Endothelial cell of umbilical vein (primary cell): ENCODE results near the gene SYCP2. TPM values are rescaled to one million over a fixed set of nuclear protein-coding genes. Genes with fewer than 3 reads are reported as not detected.

Experiments used
- BruUV-seq: library from RNA; stranded (reverse); fragments of 400-500 nt; replicated peaks from 2 replicates; lab custom pipeline; 2021; lab: Mats Ljungman, UMichigan
- CTCF ChIA-PET: fragments of 300-600, 350-600 bp; sonication (Branson Sonifier 250); formaldehyde crosslinking; loops from one replicate; lab custom pipeline; 2021; ENCODE audit warnings: antibody characterized with exemption, inconsistent platforms; lab: Charles Lee
- POLR2A ChIA-PET: fragments of 300-600, 350-600 bp; sonication (Branson Sonifier 250); formaldehyde crosslinking; loops from one replicate; lab custom pipeline; 2021; ENCODE audit warnings: antibody characterized with exemption, inconsistent platforms; lab: Charles Lee
- DNase-seq: peaks from one replicate; pipeline ENCODE4 v3.0.0-alpha.2; 2011; ENCODE audit warnings: low read depth, low spot score
- FAIRE-seq: peaks from 2 replicates; lab custom pipeline; 2011; peaks lifted over from hg19 to GRCh38; lab: Jason Lieb, UNC
- H2AFZ ChIP-seq: 2 replicates; pipeline ENCODE4 v1.6.0; 2012; ENCODE audit warnings: low read depth, low read length, control low read depth, inconsistent platforms
- H3K27ac ChIP-seq: 2 replicates; pipeline ENCODE4 v1.5.1; 2011; ENCODE audit warnings: low read depth, mild to moderate bottlenecking, control low read depth, low read length, moderate library complexity; ENCODE audit not compliant: insufficient read depth
- H3K27me3 ChIP-seq, 2 experiments: 2 replicates each; pipeline versions ENCODE4 v1.6.0 to v1.6.1; 2011; ENCODE audit warnings: low read length in 2 of 2, mixed read lengths in 1 of 2; ENCODE audit not compliant: control insufficient read depth in 2 of 2, insufficient read depth in 2 of 2
- H3K36me3 ChIP-seq, 2 experiments: 2 replicates in 1 of 2; 3 replicates in 1 of 2; pipeline ENCODE4 v1.5.1; 2011; ENCODE audit warnings: low read length in 2 of 2, mild to moderate bottlenecking in 1 of 2, moderate library complexity in 1 of 2; ENCODE audit not compliant: control insufficient read depth in 2 of 2, insufficient read depth in 2 of 2; ENCODE audit errors: extremely low read depth in 1 of 2
- H3K4me1 ChIP-seq: 3 replicates; pipeline ENCODE4 v1.5.1; 2011; ENCODE audit warnings: mild to moderate bottlenecking, low read length; ENCODE audit not compliant: control insufficient read depth, insufficient read depth; ENCODE audit errors: extremely low read depth
- H3K4me2 ChIP-seq: 2 replicates; pipeline ENCODE4 v1.6.1; 2011; ENCODE audit warnings: low read length, control low read depth, mixed read lengths; ENCODE audit not compliant: insufficient read depth
- H3K4me3 ChIP-seq, 3 experiments: fragments of 200-600 bp in 1 of 3; sonication (generic), shearing (Covaris generic) in 1 of 3; replicated peaks in 1 of 3; 2 replicates each; pipeline ENCODE4 v1.5.1; 2011 to 2016; ENCODE audit warnings: control low read depth in 3 of 3, low read length in 3 of 3, mild to moderate bottlenecking in 2 of 3, inconsistent platforms in 1 of 3, low read depth in 1 of 3, moderate library complexity in 1 of 3; ENCODE audit not compliant: insufficient read depth in 1 of 3
- H3K79me2 ChIP-seq: 2 replicates; pipeline ENCODE4 v1.6.0; 2012; ENCODE audit warnings: low read length, inconsistent platforms; ENCODE audit not compliant: control insufficient read depth, insufficient read depth
- H3K9ac ChIP-seq: replicated peaks from 2 replicates; pipeline ENCODE3; 2011; ENCODE audit warnings: low read length, control low read depth; ENCODE audit not compliant: insufficient read depth; ENCODE audit errors: extremely low read depth
- H3K9me1 ChIP-seq: replicated peaks from 3 replicates; pipeline ENCODE4 v1.6.0; 2011; ENCODE audit warnings: mild to moderate bottlenecking, low read length; ENCODE audit not compliant: control insufficient read depth, insufficient read depth; ENCODE audit errors: extremely low read depth
- H3K9me3 ChIP-seq: replicated peaks from 2 replicates; pipeline ENCODE4 v1.5.1; 2012; ENCODE audit warnings: low read length, inconsistent platforms; ENCODE audit not compliant: control insufficient read depth, insufficient read depth
- H4K20me1 ChIP-seq: replicated peaks from 2 replicates; pipeline ENCODE3; 2011; ENCODE audit warnings: mild to moderate bottlenecking, low read length; ENCODE audit not compliant: control insufficient read depth, insufficient read depth; ENCODE audit errors: extremely low read depth
- EZH2 ChIP-seq: IDR thresholded peaks from 2 replicates; pipeline ENCODE4 v1.6.1; 2012; ENCODE audit warnings: borderline replicate concordance, low read depth, mild to moderate bottlenecking, moderate library complexity, low read length, inconsistent platforms; ENCODE audit not compliant: severe bottlenecking
- FOS ChIP-seq: IDR thresholded peaks from 2 replicates; pipeline ENCODE4 v1.6.1; 2011; ENCODE audit warnings: mild to moderate bottlenecking, low read length, moderate library complexity, borderline replicate concordance; ENCODE audit not compliant: insufficient read depth
- GATA2 ChIP-seq: IDR thresholded peaks from 2 replicates; pipeline ENCODE4 v1.7.0; 2011; ENCODE audit warnings: low read depth, mild to moderate bottlenecking, moderate library complexity, mixed read lengths, low read length; ENCODE audit not compliant: insufficient read length, insufficient read depth
- JUN ChIP-seq: IDR thresholded peaks from 2 replicates; pipeline ENCODE4 v1.6.1; 2011; ENCODE audit warnings: borderline replicate concordance, low read depth; ENCODE audit not compliant: insufficient read length, insufficient read depth
- MYC ChIP-seq: IDR thresholded peaks from one replicate; pipeline ENCODE4 v1.6.1; 2011; ENCODE audit warnings: mild to moderate bottlenecking, low read depth, low read length
- POLR2A ChIP-seq: IDR thresholded peaks from 2 replicates; pipeline ENCODE4 v1.6.1; 2012; ENCODE audit warnings: low read depth, mild to moderate bottlenecking, control low read depth, low read length
- POLR2AphosphoS5 ChIP-seq: IDR thresholded peaks from 2 replicates; pipeline ENCODE4 v1.6.1; 2012; ENCODE audit warnings: low read depth, mild to moderate bottlenecking, control low read depth, low read length, moderate library complexity; ENCODE audit not compliant: insufficient read depth
- dilution Hi-C: fragments of 300-500 bp; cut with MboI; formaldehyde crosslinking; loops from one replicate; pipeline ENCODE4 v1.15.0; 2019; ENCODE audit warnings: low sequenced_read_pairs; ENCODE audit not compliant: extremely low pct_ligation_motif_present
- intact Hi-C: fragments of 100-400 bp; cut with micrococcal nuclease; formaldehyde crosslinking; loops from one replicate; pipeline ENCODE4 v1.10.0; 2022
- polyA plus RNA-seq, 4 experiments: library from polyadenylated mRNA; depleted of rRNA in 3 of 4; stranded (reverse) in 3 of 4; unstranded in 1 of 4; fragments of >200 nt; gene quantifications; 2 replicates each; pipeline versions ENCODE4 v1.2.1 to v1.2.3, GENCODE V29; 2011 to 2012; ENCODE audit warnings: missing spikeins in 1 of 4
- total RNA-seq: library from RNA; stranded (reverse); gene quantifications from 2 replicates; pipeline ENCODE4 v1.2.3, GENCODE V29; 2021
- TF ChIP-seq, protein P1 (sequence below): IDR thresholded peaks from 2 replicates; pipeline ENCODE4 v1.6.1; 2011; ENCODE audit not compliant: insufficient read depth, insufficient read length
- TF ChIP-seq, protein P2 (sequence below), 2 donors: IDR thresholded peaks; 1 replicate in 1 of 2; 2 replicates in 1 of 2; pipeline ENCODE4 v1.5.1; 2011; ENCODE audit warnings: low read length in 2 of 2, mild to moderate bottlenecking in 2 of 2, moderate library complexity in 2 of 2, control low read depth in 1 of 2, inconsistent platforms in 1 of 2, low read depth in 1 of 2; ENCODE audit not compliant: insufficient read depth in 1 of 2; ENCODE audit errors: extremely low read depth in 1 of 2

Gene SYCP2
- total and polyA plus RNA-seq, 2 donors (not counting 3 experiments of a cell fraction or from before 2014, with no cell fraction given), result 0.07 to 0.35 TPM

DNA sequence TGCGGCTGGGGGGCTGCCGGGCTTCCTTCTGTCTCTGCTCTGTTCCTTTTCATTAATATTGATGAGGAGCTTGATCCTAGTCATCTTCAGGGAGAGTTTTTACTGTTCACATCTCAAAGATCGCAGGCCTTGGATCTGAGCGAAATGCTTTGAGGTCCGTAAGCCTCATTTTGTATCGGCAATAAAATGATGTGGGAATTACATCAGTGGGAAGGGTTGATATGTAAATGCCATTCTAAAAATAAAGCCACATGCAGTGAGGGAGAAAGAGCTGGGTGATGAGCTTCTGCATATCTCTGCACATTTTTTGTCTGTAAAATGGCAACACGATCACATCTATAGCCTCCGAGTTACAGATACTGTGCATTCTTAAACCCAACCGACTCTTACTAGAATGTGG lies 49.6 kb upstream of the SYCP2 start:
- no peak overlapping the region for H3K27ac ChIP-seq
- ChIA-PET POLR2A (no interaction called here), CTCF (no interaction called here)
- H4K20me1 ChIP-seq, result no peaks in the 10 kb centered on the region
- H3K27me3 ChIP-seq, result no peaks in the 10 kb centered on the region
- H3K36me3 ChIP-seq, result no peaks in the 10 kb centered on the region
- H3K79me2 ChIP-seq, result no peaks in the 10 kb centered on the region
- FAIRE-seq (no peak), DNase-seq (no peak)
- H3K9ac ChIP-seq, result no peak overlapping the region
- no peaks in the 10 kb centered on the region for H3K9me1 ChIP-seq
- TF ChIP-seq EZH2 (no peak), POLR2A (no peak), POLR2AphosphoS5 (no peak)
- TF ChIP-seq, protein P1, sequence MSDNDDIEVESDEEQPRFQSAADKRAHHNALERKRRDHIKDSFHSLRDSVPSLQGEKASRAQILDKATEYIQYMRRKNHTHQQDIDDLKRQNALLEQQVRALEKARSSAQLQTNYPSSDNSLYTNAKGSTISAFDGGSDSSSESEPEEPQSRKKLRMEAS, result no peak
- TF ChIP-seq, protein P2, sequence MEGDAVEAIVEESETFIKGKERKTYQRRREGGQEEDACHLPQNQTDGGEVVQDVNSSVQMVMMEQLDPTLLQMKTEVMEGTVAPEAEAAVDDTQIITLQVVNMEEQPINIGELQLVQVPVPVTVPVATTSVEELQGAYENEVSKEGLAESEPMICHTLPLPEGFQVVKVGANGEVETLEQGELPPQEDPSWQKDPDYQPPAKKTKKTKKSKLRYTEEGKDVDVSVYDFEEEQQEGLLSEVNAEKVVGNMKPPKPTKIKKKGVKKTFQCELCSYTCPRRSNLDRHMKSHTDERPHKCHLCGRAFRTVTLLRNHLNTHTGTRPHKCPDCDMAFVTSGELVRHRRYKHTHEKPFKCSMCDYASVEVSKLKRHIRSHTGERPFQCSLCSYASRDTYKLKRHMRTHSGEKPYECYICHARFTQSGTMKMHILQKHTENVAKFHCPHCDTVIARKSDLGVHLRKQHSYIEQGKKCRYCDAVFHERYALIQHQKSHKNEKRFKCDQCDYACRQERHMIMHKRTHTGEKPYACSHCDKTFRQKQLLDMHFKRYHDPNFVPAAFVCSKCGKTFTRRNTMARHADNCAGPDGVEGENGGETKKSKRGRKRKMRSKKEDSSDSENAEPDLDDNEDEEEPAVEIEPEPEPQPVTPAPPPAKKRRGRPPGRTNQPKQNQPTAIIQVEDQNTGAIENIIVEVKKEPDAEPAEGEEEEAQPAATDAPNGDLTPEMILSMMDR (IDR thresholded peaks at IDR 0.05; ENCODE audit: extremely low read depth in 1 of 2, insufficient read depth in 1 of 2, low read depth in 1 of 2, low read length in 2 of 2), result no peak
- H3K4me3 ChIP-seq, result no peak overlapping the region
- dilution Hi-C loops (no loop called here), intact Hi-C loops (no loop called here)
- BruUV-seq, result no TSS peak
- H2AFZ ChIP-seq, result no peak overlapping the region
- no peaks in the 10 kb centered on the region for H3K4me1 ChIP-seq
- H3K4me2 ChIP-seq, result no peak overlapping the region
- no peaks in the 10 kb centered on the region for H3K9me3 ChIP-seq

DNA sequence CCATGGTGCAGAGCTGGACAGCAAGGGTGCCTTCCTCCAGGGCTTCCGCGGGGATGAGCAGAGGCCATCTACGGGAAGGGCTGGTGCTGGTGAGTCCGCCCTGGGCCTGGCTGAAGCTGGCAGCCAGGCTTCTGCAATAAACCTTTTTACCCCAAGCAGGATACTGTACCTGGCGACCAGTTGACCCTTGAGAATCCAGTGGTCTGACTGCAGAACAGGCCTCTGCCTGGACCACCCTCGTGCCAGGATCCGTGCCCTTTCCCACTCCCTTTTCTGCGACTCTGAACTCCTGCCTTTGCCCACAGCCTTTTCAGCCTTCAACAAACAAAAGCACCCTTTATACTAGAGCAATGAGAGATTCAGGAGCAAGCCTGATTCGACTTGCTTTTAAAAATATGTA lies 43.6 kb upstream of the SYCP2 start:
- Histone ChIP-seq H3K4me2 (no peak overlapping the region), H3K36me3 (no peaks in the 10 kb centered on the region), H3K27ac (no peak overlapping the region), H4K20me1 (no peaks in the 10 kb centered on the region), H3K9ac (no peak overlapping the region), H3K9me1 (no peaks in the 10 kb centered on the region), H3K4me1 (no peaks in the 10 kb centered on the region), H3K79me2 (no peaks in the 10 kb centered on the region), H3K4me3 (no peak overlapping the region), H2AFZ (no peak overlapping the region), H3K9me3 (no peaks in the 10 kb centered on the region), H3K27me3 (no peaks in the 10 kb centered on the region)
- dilution Hi-C loops (no loop called here), intact Hi-C loops (no loop called here)
- TF ChIP-seq JUN (no peak), EZH2 (no peak), MYC (no peak), POLR2A (no peak), GATA2 (no peak), FOS (no peak), POLR2AphosphoS5 (no peak)
- TF ChIP-seq, protein P2 (IDR thresholded peaks at IDR 0.05; ENCODE audit: extremely low read depth in 1 of 2, insufficient read depth in 1 of 2, low read depth in 1 of 2, low read length in 2 of 2), result no peak
- TF ChIP-seq, protein P1, result no peak
- BruUV-seq, result no TSS peak
- FAIRE-seq, result no peak
- ChIA-PET CTCF (no interaction called here), POLR2A (no interaction called here)
- DNase-seq, result no peak
